T-helper 2 cell treated with Interferon-gamma antibody and Interleukin-4, amounts not matched to agents 100 ng/mL and 5 ng/mL, for 36 hours (primary cell): Measurements from ENCODE around the gene TEDC2. TPM values are rescaled to one million over a fixed set of nuclear protein-coding genes. Genes with fewer than 3 reads are reported as not detected.

Source experiments
- intact Hi-C: fragments of 100-400 bp; cut with micrococcal nuclease; formaldehyde crosslinking; loops from one replicate; pipeline ENCODE4 v1.15.1; 2023
- total RNA-seq: library from RNA; stranded (reverse); gene quantifications from 2 replicates; pipeline ENCODE4 v1.2.3, GENCODE V29; 2022

TEDC2 gene
- total RNA-seq, 1 donor from 2014 or later, result 21.6 TPM

DNA sequence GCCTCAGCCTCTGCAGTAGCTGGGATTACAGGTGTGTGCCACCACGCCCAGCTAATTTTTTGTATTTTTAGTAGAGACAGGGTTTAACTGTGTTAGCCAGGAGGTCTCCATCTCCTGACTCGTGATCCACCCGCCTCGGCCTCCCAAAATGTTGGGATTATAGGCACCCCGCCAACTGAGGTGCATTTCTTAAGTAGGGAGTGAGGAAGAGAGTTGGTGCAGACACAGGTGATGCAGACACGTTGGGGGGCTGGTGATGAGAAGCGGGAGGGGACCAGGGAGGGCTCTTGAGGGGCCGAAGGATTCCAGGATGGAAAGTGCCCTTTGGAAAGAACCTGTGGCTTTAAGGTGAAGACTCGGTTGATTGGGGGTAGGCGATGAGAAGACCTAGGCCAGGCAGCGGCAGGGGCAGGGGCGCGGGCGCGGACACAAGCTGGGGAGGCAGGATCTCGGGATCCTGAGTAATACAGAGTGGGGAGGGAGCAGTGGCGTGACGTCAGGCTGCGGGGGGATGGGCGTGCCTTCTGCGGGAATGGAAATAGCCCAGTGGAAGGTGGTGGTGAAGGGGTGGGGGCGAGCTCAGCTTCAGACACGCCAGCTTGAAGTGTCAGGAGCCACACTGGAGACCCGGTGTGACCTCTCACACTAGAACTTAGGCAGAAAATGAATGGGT, 51.4 kb downstream of the TEDC2 start:
- intact Hi-C loops, result no loop called here

DNA sequence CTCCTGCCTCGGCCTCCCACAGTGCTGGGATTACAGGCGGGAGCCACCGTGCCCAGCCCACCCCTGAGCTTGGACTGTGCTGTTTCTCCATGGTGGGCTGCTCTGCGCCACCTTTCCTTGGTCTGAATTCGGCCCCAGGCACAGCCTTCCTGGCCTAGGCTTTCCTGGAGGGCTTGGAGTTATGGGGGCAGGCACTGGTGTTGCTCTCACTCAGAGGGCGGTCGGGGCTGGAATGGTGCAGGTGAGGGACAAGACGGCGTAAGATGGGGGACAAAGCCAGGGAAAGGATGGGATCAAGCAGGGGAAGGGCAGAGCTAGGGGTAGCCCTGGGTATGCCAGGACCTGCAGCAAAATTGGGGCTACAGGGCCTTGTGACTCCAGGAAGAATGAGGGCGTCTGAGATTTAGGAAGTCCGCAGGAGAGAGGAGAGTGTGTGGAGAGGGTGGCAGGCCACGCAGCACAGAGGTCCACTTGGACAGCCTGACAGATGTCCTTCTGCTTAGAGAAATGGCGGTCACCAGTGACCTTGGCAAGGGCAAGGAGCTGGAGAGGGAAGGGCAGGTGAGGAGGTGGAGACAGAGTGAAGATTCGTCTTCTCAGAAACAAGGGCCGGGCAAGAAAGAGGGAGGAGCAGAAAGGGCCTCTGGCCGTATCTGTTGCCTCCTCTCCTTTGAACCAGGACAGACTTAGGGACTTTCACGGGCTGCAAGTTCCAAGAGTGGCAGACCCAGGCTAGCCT, 52.3 kb downstream of the TEDC2 start:
- intact Hi-C loops, result no loop called here

DNA sequence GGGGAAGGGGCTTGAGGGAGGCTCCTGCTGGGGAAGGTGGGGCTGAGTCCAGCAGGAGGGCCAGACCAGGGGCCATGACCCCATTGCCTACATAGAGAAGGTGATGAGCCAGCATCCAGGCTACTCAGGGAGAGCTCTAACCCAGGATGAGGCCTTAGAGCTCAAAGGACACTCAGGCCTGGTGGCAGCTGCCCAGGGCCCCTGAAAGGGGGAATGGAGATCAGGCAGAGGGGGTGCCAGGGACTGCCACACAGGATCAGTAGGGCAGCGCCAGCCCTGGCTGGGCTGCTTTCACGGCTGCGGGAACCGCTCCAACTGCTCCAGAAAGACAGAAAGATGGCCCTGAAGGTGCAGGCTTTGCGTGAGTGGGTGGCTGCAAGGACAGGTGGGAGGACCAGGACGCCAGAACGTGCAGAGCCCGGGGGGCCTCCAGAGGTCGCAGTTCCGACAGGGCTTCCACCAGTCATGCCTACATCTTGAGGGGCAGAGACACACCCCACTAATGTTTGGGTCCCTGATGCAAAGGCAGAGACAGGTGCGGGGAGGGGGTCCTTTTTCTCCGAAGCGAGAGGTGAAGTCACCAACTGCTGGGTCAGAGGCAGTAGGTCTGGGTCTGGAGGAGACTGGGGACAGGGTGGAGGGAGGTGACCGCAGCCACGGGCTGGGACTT, 53.0 kb downstream of the TEDC2 start:
- intact Hi-C loops, result loop anchor here (1.0 kb wide), 1 partner anchor 19 kb away; no protein-coding TSS in a partner anchor

DNA sequence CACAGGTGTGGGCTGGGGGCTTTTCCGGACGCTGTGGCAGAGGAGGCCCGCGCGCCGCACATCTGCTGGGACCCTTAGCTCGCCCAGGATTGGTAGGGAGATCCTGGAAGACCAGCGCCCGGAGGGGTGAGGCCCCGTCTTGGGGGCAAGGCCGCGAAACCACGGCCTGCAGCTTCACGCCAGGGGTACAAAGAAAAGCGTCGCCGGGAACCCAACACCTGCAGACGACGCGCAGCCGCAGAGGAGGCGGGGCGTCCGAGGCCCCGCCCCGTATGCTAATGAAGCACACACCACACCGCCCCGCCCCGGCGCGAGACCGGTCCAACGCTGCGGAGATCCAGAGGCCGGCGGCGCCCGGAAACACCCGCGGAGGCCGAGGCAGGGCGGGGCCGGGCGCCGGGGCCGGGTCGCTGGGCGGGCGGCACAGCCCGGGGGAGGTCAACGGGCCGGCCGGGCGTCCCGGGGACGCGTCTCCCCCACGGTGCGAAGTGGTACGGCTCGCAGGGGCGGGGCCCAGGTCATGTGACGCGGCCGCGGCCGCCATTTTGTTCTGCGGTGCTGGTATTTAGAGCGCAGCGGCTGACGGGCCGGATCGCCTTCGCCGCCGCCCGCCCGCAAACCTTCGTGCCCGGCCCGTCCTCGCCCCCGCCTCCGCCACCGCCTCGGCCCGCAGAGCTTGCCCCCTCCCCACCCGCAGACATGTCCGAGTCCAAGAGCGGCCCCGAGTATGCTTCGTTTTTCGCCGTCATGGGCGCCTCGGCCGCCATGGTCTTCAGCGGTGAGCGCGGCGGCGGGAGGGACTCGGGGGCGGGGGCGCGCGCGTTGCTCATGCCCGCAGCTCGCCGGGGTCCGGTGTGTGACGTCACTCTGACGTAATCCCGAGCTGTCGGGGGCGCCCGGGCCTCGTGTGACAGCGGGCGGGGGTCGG, 53.8 kb downstream of the TEDC2 start, which contains the start of gene ATP6V0C:
Gene ATP6V0C, plus strand, starts transcription at position 548 of the 928 bp plus-strand sequence. Its CDS starts 152 bp downstream, at position 700.
- intact Hi-C loops, result loop anchor here (1.0 kb wide), 1 partner anchor 19 kb away; no protein-coding TSS in a partner anchor

Other genes with a start within 250 kb of the TEDC2 start
- 10.6 and 12.1 TPM in 2 replicates for gene BRICD5, start 249.2 kb upstream of the TEDC2 start, total RNA-seq
- gene PGP, start 245.3 kb upstream of the TEDC2 start, total RNA-seq, result 24.4 and 26.1 TPM in 2 replicates
- 30.3 and 30.9 TPM in 2 replicates for gene E4F1, start 236.5 kb upstream of the TEDC2 start, total RNA-seq
- gene DNASE1L2, start 223.7 kb upstream of the TEDC2 start, total RNA-seq, result 2.6 and 2.8 TPM in 2 replicates
- 30.2 and 34.2 TPM in 2 replicates for gene ECI1, start 208.5 kb upstream of the TEDC2 start, total RNA-seq
- gene RNPS1, start 192.0 kb upstream of the TEDC2 start, total RNA-seq, result 299 and 307 TPM in 2 replicates
- 6.6 and 7.0 TPM in 2 replicates for gene ABCA3, start 119.4 kb upstream of the TEDC2 start, total RNA-seq
- 63.2 and 64.7 TPM in 2 replicates for gene CCNF, start 30.7 kb upstream of the TEDC2 start, total RNA-seq
- gene NTN3, start 11.2 kb downstream of the TEDC2 start, total RNA-seq, result not detected in 2 replicates
- gene TBC1D24, start 15.0 kb downstream of the TEDC2 start, total RNA-seq, result 11.3 and 11.5 TPM in 2 replicates
- 94.4 and 99.5 TPM in 2 replicates for gene ATP6V0C, start 53.8 kb downstream of the TEDC2 start, total RNA-seq
- 41.2 and 44.8 TPM in 2 replicates for gene AMDHD2, start 60.3 kb downstream of the TEDC2 start, total RNA-seq
- gene CEMP1, start 71.3 kb downstream of the TEDC2 start, total RNA-seq, result not detected in 2 replicates
- gene PDPK1, start 77.9 kb downstream of the TEDC2 start, total RNA-seq, result 46.5 and 47.1 TPM in 2 replicates
- gene KCTD5, start 222.4 kb downstream of the TEDC2 start, total RNA-seq, result 33.9 and 37.2 TPM in 2 replicates